Osteoblast (primary cell): ENCODE data around the gene ASXL3. TPM values are rescaled to one million over a fixed set of nuclear protein-coding genes. Genes with fewer than 3 reads are reported as not detected.

Experiments
- DNase-seq: peaks from one replicate; pipeline ENCODE4 v3.0.0; 2011; ENCODE audit warnings: low spot score, mixed read lengths; ENCODE audit not compliant: insufficient read length; ENCODE audit errors: missing footprints
- H2AFZ ChIP-seq: 2 replicates; pipeline ENCODE4 v1.6.0; 2011; ENCODE audit warnings: mild to moderate bottlenecking, low read length
- H3K27ac ChIP-seq: 2 replicates; pipeline ENCODE4 v1.5.1; 2011; ENCODE audit warnings: mild to moderate bottlenecking, low read depth, low read length, moderate library complexity
- H3K27me3 ChIP-seq: 2 replicates; pipeline ENCODE4 v1.6.0; 2012; ENCODE audit warnings: mild to moderate bottlenecking, control low read depth, inconsistent platforms, low read length, moderate library complexity; ENCODE audit not compliant: insufficient read depth
- H3K36me3 ChIP-seq: 2 replicates; pipeline ENCODE4 v1.5.1; 2011; ENCODE audit warnings: mild to moderate bottlenecking, low read length, control low read depth, moderate library complexity; ENCODE audit not compliant: insufficient read depth
- H3K4me1 ChIP-seq: 2 replicates; pipeline ENCODE4 v1.5.1; 2011; ENCODE audit warnings: mild to moderate bottlenecking, low read length, control low read depth, moderate library complexity; ENCODE audit not compliant: insufficient read depth
- H3K4me2 ChIP-seq: 2 replicates; pipeline ENCODE4 v1.6.0; 2011; ENCODE audit warnings: mild to moderate bottlenecking, low read length; ENCODE audit not compliant: insufficient read depth
- H3K4me3 ChIP-seq: fragments of 200-600 bp; sonication (generic); 3 replicates; pipeline ENCODE4 v1.5.1; 2012; ENCODE audit warnings: mild to moderate bottlenecking, low read length, inconsistent platforms; ENCODE audit not compliant: insufficient read depth
- H3K79me2 ChIP-seq: 2 replicates; pipeline ENCODE4 v1.6.0; 2012; ENCODE audit warnings: mild to moderate bottlenecking, low read length, control low read depth, inconsistent platforms; ENCODE audit not compliant: insufficient read depth
- H3K9me3 ChIP-seq: 2 replicates; pipeline ENCODE4 v1.5.1; 2011; ENCODE audit warnings: low read depth, low read length, control low read depth
- H4K20me1 ChIP-seq: 2 replicates; pipeline ENCODE4 v1.6.0; 2012; ENCODE audit warnings: mild to moderate bottlenecking, low read length, control low read depth; ENCODE audit not compliant: insufficient read depth
- total RNA-seq: library from RNA; depleted of rRNA; stranded (reverse); fragments of >200 nt; gene quantifications from 2 replicates; pipeline ENCODE4 v1.2.3, GENCODE V29; 2012
- TF ChIP-seq, protein P1 (sequence below): IDR thresholded peaks from 2 replicates; pipeline ENCODE4 v1.5.1; 2011; ENCODE audit warnings: mild to moderate bottlenecking, low read depth, low read length, moderate library complexity; ENCODE audit errors: extremely low read depth

ASXL3 gene
- total RNA-seq, 1 donor: not detected

DNA sequence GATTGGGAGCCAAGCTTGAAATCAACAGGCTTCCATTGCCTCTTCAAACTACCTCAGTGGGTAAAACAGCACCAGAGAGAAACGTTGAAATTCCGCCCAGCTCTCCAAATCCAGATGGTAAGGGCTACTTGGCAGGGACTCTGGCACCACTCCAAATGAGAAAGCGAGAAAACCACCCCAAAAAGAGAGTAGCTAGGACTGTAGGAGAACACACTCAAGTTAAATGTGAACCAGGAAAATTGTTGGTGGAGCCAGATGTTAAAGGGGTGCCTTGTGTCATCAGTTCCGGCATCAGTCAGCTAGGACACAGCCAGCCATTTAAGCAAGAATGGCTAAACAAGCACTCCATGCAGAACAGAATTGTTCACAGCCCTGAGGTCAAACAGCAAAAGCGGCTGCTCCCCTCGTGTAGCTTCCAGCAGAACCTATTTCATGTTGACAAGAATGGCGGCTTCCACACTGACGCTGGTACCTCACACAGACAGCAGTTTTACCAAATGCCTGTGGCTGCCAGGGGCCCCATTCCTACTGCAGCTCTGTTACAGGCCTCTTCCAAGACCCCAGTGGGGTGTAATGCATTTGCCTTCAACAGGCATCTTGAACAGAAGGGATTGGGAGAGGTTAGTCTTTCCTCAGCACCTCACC, 167.3 kb downstream of the ASXL3 start:
- Histone ChIP-seq H2AFZ (no peak overlapping the region), H3K79me2 (no peaks in the 10 kb centered on the region), H3K4me2 (no peak overlapping the region), H4K20me1 (no peaks in the 10 kb centered on the region), H3K4me1 (no peaks in the 10 kb centered on the region), H3K36me3 (no peaks in the 10 kb centered on the region), H3K27ac (no peak overlapping the region), H3K4me3 (no peak overlapping the region), H3K27me3 (no peaks in the 10 kb centered on the region), H3K9me3 (no peaks in the 10 kb centered on the region)
- DNase-seq: peak; percentile 51
- TF ChIP-seq, protein P1, sequence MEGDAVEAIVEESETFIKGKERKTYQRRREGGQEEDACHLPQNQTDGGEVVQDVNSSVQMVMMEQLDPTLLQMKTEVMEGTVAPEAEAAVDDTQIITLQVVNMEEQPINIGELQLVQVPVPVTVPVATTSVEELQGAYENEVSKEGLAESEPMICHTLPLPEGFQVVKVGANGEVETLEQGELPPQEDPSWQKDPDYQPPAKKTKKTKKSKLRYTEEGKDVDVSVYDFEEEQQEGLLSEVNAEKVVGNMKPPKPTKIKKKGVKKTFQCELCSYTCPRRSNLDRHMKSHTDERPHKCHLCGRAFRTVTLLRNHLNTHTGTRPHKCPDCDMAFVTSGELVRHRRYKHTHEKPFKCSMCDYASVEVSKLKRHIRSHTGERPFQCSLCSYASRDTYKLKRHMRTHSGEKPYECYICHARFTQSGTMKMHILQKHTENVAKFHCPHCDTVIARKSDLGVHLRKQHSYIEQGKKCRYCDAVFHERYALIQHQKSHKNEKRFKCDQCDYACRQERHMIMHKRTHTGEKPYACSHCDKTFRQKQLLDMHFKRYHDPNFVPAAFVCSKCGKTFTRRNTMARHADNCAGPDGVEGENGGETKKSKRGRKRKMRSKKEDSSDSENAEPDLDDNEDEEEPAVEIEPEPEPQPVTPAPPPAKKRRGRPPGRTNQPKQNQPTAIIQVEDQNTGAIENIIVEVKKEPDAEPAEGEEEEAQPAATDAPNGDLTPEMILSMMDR: no peak

DNA sequence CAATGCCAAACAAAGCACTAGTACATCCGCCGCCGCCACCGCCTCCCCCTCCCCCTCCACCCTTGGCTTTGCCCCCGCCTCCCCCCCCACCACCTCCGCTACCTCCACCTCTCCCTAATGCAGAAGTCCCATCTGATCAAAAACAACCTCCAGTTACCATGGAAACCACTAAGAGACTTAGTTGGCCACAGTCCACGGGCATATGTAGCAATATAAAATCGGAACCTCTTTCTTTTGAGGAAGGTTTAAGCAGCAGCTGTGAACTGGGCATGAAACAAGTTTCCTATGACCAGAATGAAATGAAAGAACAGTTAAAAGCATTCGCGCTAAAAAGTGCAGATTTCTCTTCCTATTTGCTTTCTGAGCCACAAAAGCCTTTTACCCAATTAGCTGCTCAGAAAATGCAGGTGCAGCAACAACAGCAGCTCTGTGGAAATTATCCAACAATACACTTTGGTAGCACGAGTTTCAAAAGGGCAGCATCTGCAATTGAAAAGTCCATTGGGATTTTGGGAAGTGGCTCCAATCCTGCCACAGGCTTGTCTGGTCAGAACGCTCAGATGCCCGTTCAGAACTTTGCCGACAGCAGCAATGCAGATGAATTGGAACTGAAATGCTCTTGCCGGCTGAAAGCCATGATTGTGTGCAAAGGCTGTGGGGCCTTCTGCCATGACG, 168.0 kb downstream of the ASXL3 start:
- Histone ChIP-seq H3K4me3 (no peak overlapping the region), H3K4me1 (no peaks in the 10 kb centered on the region), H3K4me2 (no peak overlapping the region), H3K27ac (no peak overlapping the region), H3K79me2 (no peaks in the 10 kb centered on the region), H3K9me3 (no peaks in the 10 kb centered on the region), H3K36me3 (no peaks in the 10 kb centered on the region), H4K20me1 (no peaks in the 10 kb centered on the region), H2AFZ (no peak overlapping the region), H3K27me3 (no peaks in the 10 kb centered on the region)
- TF ChIP-seq, protein P1: no peak
- DNase-seq: no peak

DNA sequence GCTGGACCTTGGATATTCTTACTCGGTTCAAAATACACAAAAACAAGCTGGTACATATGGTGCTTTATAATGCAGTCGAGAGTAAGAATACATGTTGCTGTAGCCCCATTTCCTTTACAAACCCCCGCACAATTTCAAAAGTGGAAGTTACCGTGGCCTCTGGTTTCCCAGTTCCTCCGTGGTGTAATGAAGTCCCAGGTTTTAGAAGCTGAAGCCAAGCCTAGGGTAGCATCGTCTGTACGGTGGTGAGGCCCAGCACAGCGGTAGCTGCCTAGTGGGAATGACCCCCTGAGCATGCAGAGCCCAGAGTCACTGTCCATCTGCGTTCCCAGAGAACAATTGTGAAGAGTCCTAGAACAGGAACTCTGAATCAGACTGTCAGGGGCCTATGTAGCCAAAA, 171.8 kb downstream of the ASXL3 start:
- Histone ChIP-seq H3K4me1 (no peaks in the 10 kb centered on the region), H2AFZ (no peak overlapping the region), H3K79me2 (no peaks in the 10 kb centered on the region), H3K4me2 (no peak overlapping the region), H4K20me1 (no peaks in the 10 kb centered on the region), H3K4me3 (no peak overlapping the region), H3K36me3 (no peaks in the 10 kb centered on the region), H3K27me3 (no peaks in the 10 kb centered on the region), H3K9me3 (no peaks in the 10 kb centered on the region), H3K27ac (no peak overlapping the region)
- DNase-seq: no peak
- TF ChIP-seq, protein P1: no peak

DNA sequence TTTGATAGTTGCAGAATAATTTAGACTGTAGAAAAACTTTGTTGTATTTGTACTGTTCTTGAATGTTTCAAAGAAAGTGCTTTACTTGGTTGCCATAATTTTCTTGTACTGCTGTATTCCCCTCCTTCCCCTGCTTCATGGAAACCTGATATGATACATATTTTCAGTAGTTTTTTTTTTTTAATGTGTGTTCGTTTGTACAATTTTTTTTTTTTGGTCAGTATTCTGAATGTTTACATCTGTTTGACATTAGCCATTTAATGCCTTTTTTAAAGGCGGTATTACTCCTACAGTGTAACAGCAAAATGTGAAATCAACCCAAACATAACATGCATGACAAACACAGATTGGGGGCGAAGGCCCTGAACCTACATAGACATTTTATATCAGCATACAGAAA, 172.3 kb downstream of the ASXL3 start:
- H3K27me3 ChIP-seq: no peaks in the 10 kb centered on the region
- H3K9me3 ChIP-seq: no peaks in the 10 kb centered on the region
- no peak overlapping the region for H2AFZ ChIP-seq
- no peak overlapping the region for H3K4me2 ChIP-seq
- no peaks in the 10 kb centered on the region for H4K20me1 ChIP-seq
- no peaks in the 10 kb centered on the region for H3K79me2 ChIP-seq
- DNase-seq: no peak
- H3K36me3 ChIP-seq: no peaks in the 10 kb centered on the region
- no peaks in the 10 kb centered on the region for H3K4me1 ChIP-seq
- no peak overlapping the region for H3K27ac ChIP-seq
- H3K4me3 ChIP-seq: no peak overlapping the region
- TF ChIP-seq, protein P1: no peak
